ENCODE data around the gene GABRB1.
A peak's percentile ranks its signal among the peaks of the same experiment; 100 is the strongest.

The GABRB1 gene

DNA sequence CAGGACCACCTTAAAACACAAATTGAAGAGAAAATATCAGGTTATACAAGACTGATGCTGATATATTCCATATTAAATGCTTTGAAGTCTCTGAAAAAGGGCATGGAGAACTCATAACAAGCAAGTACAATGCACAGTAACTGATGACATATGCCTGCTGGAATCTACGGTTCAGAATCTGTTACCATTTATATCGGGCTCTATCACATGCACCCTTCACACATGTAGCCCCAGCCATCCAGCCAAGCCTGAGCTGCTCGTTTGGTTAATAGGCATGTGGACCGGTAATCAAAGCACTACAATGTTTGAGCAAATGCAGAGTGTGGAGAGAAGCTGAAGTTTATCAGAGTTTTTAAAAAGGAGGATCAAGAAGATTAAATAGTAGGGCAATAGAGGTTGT lies 420.3 kb downstream of the GABRB1 start:
- no peaks in the 10 kb centered on the region for H3K36me3 ChIP-seq (replicated peaks; ENCODE audit: insufficient read depth, low read length)
- no peak overlapping the region for H3K4me2 ChIP-seq (ENCODE audit: low read depth, low read length)
- H3K9me3 ChIP-seq (replicated peaks; ENCODE audit: insufficient read depth, low read length) = no peaks in the 10 kb centered on the region
- no peak overlapping the region for H3K4me3 ChIP-seq (ENCODE audit: low read length)
- no peaks in the 10 kb centered on the region for H4K20me1 ChIP-seq (ENCODE audit: insufficient read depth, low read length)
- TF ChIP-seq, protein P1, sequence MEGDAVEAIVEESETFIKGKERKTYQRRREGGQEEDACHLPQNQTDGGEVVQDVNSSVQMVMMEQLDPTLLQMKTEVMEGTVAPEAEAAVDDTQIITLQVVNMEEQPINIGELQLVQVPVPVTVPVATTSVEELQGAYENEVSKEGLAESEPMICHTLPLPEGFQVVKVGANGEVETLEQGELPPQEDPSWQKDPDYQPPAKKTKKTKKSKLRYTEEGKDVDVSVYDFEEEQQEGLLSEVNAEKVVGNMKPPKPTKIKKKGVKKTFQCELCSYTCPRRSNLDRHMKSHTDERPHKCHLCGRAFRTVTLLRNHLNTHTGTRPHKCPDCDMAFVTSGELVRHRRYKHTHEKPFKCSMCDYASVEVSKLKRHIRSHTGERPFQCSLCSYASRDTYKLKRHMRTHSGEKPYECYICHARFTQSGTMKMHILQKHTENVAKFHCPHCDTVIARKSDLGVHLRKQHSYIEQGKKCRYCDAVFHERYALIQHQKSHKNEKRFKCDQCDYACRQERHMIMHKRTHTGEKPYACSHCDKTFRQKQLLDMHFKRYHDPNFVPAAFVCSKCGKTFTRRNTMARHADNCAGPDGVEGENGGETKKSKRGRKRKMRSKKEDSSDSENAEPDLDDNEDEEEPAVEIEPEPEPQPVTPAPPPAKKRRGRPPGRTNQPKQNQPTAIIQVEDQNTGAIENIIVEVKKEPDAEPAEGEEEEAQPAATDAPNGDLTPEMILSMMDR (IDR thresholded peaks at IDR 0.05; ENCODE audit: low read length) = no peak
- peaks cover 5% of the 10 kb centered on the region; the same call in 1 of the 2 replicates for H3F3A ChIP-seq (ENCODE audit: insufficient read depth, low read length)
- H3K27ac ChIP-seq (ENCODE audit: low read length) = no peak overlapping the region
- no peaks in the 10 kb centered on the region for H3K9me2 ChIP-seq (replicated peaks; ENCODE audit: insufficient read depth, low read length)
- no peak for DNase-seq
- H2AFZ ChIP-seq (ENCODE audit: low read length) = no peak overlapping the region
- H3K4me1 ChIP-seq (ENCODE audit: low read length) = peaks cover 14% of the 10 kb centered on the region
- H3K9ac ChIP-seq (ENCODE audit: low read length) = no peak overlapping the region
- H3K27me3 ChIP-seq (replicated peaks; ENCODE audit: insufficient read depth, low read length) = no peaks in the 10 kb centered on the region
- no peaks in the 10 kb centered on the region for H3K79me2 ChIP-seq (ENCODE audit: low read length)

- Histone ChIP-seq H2AFZ (ENCODE audit: low read length) (peak overlapping the region; percentile 83), H4K20me1 (ENCODE audit: insufficient read depth, low read length) (no peaks in the 10 kb centered on the region), H3K9me2 (replicated peaks; ENCODE audit: insufficient read depth, low read length) (no peaks in the 10 kb centered on the region), H3K9me3 (replicated peaks; ENCODE audit: insufficient read depth, low read length) (no peaks in the 10 kb centered on the region), H3K4me1 (ENCODE audit: low read length) (peaks cover 6% of the 10 kb centered on the region; the same call in 1 of the 2 replicates), H3K36me3 (replicated peaks; ENCODE audit: insufficient read depth, low read length) (no peaks in the 10 kb centered on the region), H3K4me3 (ENCODE audit: low read length) (peak overlapping the region; percentile 66), H3K79me2 (ENCODE audit: low read length) (peaks cover 6% of the 10 kb centered on the region; the same call in 1 of the 2 replicates), H3K27me3 (replicated peaks; ENCODE audit: insufficient read depth, low read length) (no peaks in the 10 kb centered on the region), H3K27ac (ENCODE audit: low read length) (peak overlapping the region; percentile 66; the same call in 1 of the 2 replicates), H3F3A (ENCODE audit: insufficient read depth, low read length) (peaks cover 6% of the 10 kb centered on the region), H3K4me2 (ENCODE audit: low read depth, low read length) (peak overlapping the region; percentile 69), H3K9ac (ENCODE audit: low read length) (peak overlapping the region; percentile 60)
- TF ChIP-seq EZH2 (optimal IDR thresholded peaks at IDR 0.05; ENCODE audit: low read depth, low read length) (no peak), EZH2phosphoT487 (IDR thresholded peaks at IDR 0.05; ENCODE audit: low read length) (no peak)
- TF ChIP-seq, protein P1 (IDR thresholded peaks at IDR 0.05; ENCODE audit: low read length) = no peak
- peak; percentile 16 for DNase-seq
Measured at GRCh38 chr4:47462799-47463234, 431.4 kb downstream of the GABRB1 start.

DNA sequence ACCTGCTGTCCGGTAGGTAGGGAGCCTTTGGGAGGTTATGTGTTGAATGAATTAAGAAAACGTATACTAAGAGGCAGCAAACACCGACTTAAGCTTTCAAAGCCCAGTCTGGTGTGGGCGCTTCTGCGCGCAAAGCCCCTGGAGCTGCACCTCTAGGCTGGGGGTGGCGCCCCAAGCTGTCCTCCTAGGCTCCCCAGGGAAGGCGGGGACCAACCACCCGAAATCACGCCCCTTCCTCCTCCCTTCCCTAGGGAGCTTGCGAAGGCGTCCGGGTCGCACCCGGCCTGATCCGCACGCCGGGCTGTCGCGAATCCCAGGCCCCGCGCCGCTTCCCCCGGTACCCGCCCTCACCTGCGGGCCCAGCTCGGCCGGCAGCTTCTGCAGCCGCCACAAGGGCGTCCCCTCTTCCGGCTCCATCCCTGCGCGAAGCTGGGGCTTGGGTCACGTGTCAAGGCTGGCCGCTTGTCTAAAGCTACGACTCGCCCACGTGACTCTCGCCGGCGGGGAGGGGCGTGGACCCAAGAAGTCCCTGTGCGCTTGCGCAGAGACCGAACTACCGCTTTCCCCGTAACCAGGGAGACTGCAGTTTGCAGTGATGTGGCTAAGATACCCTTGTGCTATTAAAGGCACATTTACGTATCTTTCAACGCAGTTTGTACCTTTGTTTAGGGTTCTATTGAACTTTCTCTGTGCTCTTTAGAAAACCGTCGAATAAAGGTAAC lies 432.0 kb downstream of the GABRB1 start, which contains the start of gene COMMD8:
COMMD8 (minus strand) TSS at position 468 of the 722 bp plus-strand sequence; CDS start at position 417, 51 bp downstream.
- Histone ChIP-seq H3K9me2 (replicated peaks; ENCODE audit: insufficient read depth, low read length) (no peaks in the 10 kb centered on the region), H3K27me3 (replicated peaks; ENCODE audit: insufficient read depth, low read length) (no peaks in the 10 kb centered on the region), H3K4me3 (ENCODE audit: low read length) (peak within 1 kb of the TSS; percentile 66), H3K27ac (ENCODE audit: low read length) (peak within 1 kb of the TSS; percentile 66), H3K4me1 (ENCODE audit: low read length) (peaks cover 6% of the 10 kb centered on the region; the same call in 1 of the 2 replicates), H3K9ac (ENCODE audit: low read length) (peak within 1 kb of the TSS; percentile 60), H3F3A (ENCODE audit: insufficient read depth, low read length) (peaks cover 6% of the 10 kb centered on the region), H3K79me2 (ENCODE audit: low read length) (peaks cover 6% of the 10 kb centered on the region; the same call in 1 of the 2 replicates), H3K36me3 (replicated peaks; ENCODE audit: insufficient read depth, low read length) (no peaks in the 10 kb centered on the region), H2AFZ (ENCODE audit: low read length) (peak within 1 kb of the TSS; percentile 83), H3K9me3 (replicated peaks; ENCODE audit: insufficient read depth, low read length) (no peaks in the 10 kb centered on the region), H3K4me2 (ENCODE audit: low read depth, low read length) (peak within 1 kb of the TSS; percentile 83), H4K20me1 (ENCODE audit: insufficient read depth, low read length) (no peaks in the 10 kb centered on the region)
- peak; percentile 99 for DNase-seq
- TF ChIP-seq EZH2 (optimal IDR thresholded peaks at IDR 0.05; ENCODE audit: low read depth, low read length) = no peak
- TF ChIP-seq, protein P1 (IDR thresholded peaks at IDR 0.05; ENCODE audit: low read length) = peak; percentile 28; the same call in 1 of the 2 replicates
